LNCAP (cell line): Measurements from ENCODE around the gene PPWD1.

Experiments used
- TF ChIP-seq, protein P1 (sequence below): fragments of 450-650 bp; IDR thresholded peaks from 2 replicates; pipeline ENCODE4 v1.5.1; 2017; ENCODE audit warnings: mild to moderate bottlenecking

The PPWD1 gene

DNA sequence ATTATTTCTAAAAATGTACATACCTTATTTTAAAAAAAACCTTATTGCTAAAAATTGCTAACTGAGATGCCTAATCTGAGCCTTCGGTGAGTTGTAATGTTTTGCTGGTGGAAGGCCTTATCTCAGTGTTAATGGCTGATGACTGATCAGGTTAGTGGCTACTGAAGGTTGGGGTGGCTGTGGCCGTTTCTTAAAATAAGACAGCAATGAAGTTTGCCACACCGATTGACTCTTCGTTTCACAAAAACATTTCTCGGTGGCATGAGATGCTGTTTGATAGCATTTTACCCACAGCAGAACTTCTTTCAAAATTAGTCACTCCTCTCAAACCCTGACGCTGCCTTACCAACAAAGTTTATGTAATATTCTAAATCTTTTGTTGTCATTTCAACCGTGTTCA is 14.8 kb upstream of the PPWD1 start:
- TF ChIP-seq, protein P1, sequence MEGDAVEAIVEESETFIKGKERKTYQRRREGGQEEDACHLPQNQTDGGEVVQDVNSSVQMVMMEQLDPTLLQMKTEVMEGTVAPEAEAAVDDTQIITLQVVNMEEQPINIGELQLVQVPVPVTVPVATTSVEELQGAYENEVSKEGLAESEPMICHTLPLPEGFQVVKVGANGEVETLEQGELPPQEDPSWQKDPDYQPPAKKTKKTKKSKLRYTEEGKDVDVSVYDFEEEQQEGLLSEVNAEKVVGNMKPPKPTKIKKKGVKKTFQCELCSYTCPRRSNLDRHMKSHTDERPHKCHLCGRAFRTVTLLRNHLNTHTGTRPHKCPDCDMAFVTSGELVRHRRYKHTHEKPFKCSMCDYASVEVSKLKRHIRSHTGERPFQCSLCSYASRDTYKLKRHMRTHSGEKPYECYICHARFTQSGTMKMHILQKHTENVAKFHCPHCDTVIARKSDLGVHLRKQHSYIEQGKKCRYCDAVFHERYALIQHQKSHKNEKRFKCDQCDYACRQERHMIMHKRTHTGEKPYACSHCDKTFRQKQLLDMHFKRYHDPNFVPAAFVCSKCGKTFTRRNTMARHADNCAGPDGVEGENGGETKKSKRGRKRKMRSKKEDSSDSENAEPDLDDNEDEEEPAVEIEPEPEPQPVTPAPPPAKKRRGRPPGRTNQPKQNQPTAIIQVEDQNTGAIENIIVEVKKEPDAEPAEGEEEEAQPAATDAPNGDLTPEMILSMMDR = no peak

DNA sequence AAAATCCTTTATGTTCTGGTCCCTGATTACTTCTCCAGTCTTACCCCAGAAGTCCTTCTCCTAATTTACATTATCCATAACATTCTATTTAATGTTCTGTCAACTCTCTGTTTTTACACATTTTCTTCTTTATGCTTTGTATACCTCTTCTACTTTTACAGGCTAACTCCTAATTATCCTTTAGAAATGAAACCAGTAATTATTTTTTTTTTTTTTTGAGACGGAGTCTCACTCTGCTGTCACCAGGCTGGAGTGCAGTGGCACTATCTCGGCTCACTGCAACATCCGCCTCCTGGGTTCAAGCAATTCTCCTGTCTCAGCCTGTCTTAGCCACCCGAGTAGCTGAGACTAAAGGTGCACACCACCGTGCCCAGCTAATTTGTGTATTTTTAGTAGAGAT is 9.2 kb upstream of the PPWD1 start:
- TF ChIP-seq, protein P1 = no peak

DNA sequence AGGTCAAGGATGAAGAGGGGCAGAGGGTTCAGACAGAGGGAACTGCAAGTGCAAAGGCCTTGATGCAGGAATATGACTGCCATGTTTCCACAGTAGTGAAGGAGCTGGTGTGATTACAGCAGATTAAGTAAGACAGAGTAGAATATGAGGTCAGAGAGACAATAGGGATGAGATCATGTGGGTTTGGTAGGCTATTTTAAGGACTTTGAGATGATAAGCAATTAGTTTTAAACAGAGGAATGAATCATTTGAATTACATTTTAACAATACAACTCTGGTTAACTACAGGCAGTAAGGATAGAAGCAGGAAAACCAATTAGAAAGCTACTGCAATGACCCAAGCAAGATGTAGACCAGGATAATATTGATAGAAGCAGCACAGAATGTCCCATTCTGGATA is 7.8 kb upstream of the PPWD1 start:
- TF ChIP-seq, protein P1 = no peak

DNA sequence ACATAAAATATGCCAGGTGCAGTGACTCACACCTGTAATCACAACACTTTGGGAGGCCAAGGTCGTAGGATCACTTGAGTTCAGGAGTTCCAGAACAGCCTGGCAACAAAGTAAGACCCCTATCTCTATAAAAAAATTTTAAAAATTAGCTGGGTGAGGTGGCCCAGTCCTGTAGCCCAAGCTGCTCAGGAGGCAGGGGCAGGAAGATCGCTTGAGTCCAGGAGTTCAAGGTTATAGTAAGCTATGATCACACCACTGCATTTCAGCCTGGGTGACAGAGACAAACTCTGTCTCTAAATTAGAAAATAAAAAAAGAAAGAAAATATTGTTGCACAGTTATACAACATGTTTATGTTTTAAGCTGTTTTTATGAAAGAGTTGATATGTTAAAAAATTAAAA is 6.9 kb upstream of the PPWD1 start:
- TF ChIP-seq, protein P1 = no peak

DNA sequence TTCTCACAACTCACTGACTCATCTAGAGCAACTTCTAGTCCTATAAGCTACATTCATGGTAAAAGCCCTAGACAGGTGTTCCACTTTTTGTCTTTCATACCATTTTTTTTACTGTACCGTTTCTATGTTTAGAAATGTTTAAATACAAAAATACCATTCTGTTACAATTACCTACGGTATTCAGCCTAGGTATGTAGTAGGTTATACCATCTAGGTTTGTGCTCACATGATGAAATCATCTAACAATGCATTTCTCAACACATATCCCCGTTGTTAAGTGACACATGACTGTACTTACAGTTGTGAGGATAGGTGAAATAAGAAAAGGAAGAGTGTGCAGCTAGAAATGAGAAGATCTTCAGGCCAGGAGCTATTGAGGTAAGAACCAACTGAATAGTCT is 6.4 kb upstream of the PPWD1 start:
- TF ChIP-seq, protein P1 = no peak

DNA sequence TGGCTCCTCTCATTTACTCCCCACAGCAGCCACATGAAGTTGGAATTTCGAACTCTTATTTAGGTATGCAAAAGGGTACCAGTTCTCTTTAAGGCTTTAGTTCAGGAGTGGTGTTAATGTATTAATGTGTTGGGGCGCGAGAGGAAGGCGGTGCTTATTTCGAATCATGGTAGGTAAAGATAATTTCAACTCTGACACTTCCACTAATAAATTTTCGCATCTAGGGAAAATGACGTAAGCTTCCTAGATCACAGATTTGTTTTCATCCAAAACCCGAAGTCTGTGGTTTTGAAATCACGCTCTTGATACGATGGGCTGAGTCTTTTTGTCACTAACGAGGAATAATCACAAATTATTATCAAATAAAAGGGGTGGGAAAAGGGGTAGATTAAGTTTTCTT is 681 bp downstream of the PPWD1 start:
- TF ChIP-seq, protein P1 = no peak

DNA sequence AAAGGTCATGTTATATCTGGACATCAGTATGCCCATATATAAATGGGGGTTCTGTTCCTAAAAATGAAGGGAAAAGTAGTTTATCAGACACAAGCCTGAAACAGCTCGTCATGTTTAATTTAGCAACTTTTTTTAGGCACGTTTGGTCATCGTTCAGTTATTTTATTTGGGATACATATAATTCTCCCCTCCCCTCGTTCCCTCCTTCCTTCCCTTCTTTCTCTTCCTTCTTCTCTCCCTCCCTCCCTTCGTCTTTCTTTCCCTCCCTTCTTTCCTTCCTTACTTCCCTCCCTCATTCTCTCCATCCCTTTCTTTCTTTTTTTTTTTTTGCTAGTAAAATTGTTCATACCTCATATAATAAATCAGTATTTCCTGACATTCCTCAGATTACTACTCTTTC is 3.4 kb downstream of the PPWD1 start:
- TF ChIP-seq, protein P1 = no peak

DNA sequence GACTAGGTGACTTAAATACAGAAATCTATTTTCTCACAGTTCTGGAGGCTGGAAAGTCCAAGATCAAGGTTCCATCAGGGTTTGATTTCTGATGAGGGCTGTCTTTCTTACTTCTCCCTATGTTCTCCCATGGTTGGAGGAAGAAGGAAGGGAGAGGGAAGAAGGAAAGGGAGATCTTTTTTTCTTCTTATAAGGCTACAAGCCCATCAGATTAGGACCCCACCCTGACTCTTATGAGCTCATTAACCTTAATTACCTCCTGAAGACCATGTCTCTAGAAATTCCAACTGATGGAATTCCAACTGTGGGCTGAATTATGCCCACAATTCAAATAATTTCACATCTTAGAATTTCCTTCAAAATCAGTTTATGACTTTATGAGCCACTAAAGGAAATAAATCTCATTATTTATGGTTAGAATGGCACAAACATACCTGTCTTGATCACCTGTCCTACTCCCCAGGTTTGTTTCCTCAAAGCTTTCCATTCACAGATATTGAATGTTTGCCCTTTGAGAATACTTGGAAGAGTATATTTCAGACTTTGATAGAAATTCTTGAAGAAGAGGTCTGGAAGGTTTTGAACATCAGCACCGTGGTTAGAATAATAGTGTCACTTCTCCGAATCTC is 7.6 kb downstream of the PPWD1 start:
- TF ChIP-seq, protein P1 = no peak
